Thoracic aorta (tissue), 2 donors: ENCODE data around the gene NR2F1-AS1. TPM values are rescaled to one million over a fixed set of nuclear protein-coding genes. Genes with fewer than 3 reads are reported as not detected.
"Not testable (repeated sequence)": the region's sequence is repeated elsewhere in the genome, so short reads cannot be mapped to it uniquely, and the experiment has no call there.

ENCODE experiments used
- ATAC-seq: fragments of 150-250 bp; one replicate; pipeline ENCODE4 v1.8.0; 2017; ENCODE audit warnings: low read depth; ENCODE audit not compliant: insufficient number of reproducible peaks, low FRiP score
- DNase-seq: peaks from one replicate; pipeline ENCODE4 v3.0.0-alpha.2; 2020; ENCODE audit warnings: low spot score
- H3K27ac ChIP-seq, 2 donors: fragments of 200-600 bp; sonication (generic); 1 replicate in 1 of 2; 2 replicates in 1 of 2; pipeline ENCODE4 v1.5.1; 2016; ENCODE audit warnings: mild to moderate bottlenecking in 2 of 2, moderate library complexity in 2 of 2
- H3K27me3 ChIP-seq: fragments of 200-600 bp; sonication (generic); replicated peaks from 2 replicates; pipeline ENCODE4 v1.6.0; 2016; ENCODE audit warnings: mild to moderate bottlenecking; ENCODE audit not compliant: insufficient read depth
- H3K36me3 ChIP-seq: fragments of 200-600 bp; sonication (generic); one replicate; pipeline ENCODE4 v1.5.1; 2016
- H3K4me1 ChIP-seq, 2 donors: fragments of 200-600 bp; sonication (generic); 1 replicate in 1 of 2; 2 replicates in 1 of 2; pipeline versions ENCODE4 v1.5.1 to v1.6.0; 2016; ENCODE audit warnings: low read depth in 2 of 2, mild to moderate bottlenecking in 1 of 2; ENCODE audit not compliant: control insufficient read depth in 1 of 2
- H3K4me3 ChIP-seq: fragments of 200-600 bp; sonication (generic); 2 replicates; pipeline ENCODE4 v1.5.1; 2016; ENCODE audit warnings: mild to moderate bottlenecking
- H3K9me3 ChIP-seq: fragments of 200-600 bp; sonication (generic); 2 replicates; pipeline ENCODE4 v1.5.1; 2016
- total RNA-seq, 2 donors: library from RNA; depleted of rRNA; stranded (reverse); fragments of >200 nt; gene quantifications; one replicate each; pipeline versions ENCODE4 v1.1.0 to v1.2.3, GENCODE V29; 2016
- TF ChIP-seq, protein P1 (sequence below): fragments of 200-600 bp; sonication (generic); IDR thresholded peaks from one replicate; pipeline ENCODE4 v1.5.1; 2019; ENCODE audit warnings: antibody characterized with exemption

The NR2F1-AS1 gene
- total RNA-seq, 2 donors from 2014 or later = 0.54 to 8.7 TPM

DNA sequence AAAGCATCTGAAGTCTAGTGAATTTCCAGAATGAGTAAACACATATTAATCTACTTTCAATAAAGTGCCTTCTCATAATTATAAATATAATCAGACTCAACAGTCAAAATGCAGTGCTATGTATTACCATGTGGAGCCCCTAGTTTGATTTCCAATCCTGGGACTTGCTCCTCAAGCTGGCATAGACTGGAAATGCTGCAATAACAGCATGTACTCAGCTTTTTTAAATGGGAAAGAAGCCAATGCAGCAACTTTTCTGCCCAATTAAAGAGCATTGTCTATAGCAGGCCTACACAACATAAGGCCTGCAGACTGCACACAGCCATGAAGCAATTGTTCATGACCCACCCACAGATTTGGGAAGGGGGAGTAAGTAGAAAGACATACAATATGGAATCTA lies 103.2 kb downstream of the NR2F1-AS1 start:
- ATAC-seq = no peak
- H3K36me3 ChIP-seq = no peaks in the 10 kb centered on the region
- no peak overlapping the region for H3K4me3 ChIP-seq
- H3K27me3 ChIP-seq = no peaks in the 10 kb centered on the region
- H3K4me1 ChIP-seq = no peaks in the 10 kb centered on the region
- TF ChIP-seq, protein P1, sequence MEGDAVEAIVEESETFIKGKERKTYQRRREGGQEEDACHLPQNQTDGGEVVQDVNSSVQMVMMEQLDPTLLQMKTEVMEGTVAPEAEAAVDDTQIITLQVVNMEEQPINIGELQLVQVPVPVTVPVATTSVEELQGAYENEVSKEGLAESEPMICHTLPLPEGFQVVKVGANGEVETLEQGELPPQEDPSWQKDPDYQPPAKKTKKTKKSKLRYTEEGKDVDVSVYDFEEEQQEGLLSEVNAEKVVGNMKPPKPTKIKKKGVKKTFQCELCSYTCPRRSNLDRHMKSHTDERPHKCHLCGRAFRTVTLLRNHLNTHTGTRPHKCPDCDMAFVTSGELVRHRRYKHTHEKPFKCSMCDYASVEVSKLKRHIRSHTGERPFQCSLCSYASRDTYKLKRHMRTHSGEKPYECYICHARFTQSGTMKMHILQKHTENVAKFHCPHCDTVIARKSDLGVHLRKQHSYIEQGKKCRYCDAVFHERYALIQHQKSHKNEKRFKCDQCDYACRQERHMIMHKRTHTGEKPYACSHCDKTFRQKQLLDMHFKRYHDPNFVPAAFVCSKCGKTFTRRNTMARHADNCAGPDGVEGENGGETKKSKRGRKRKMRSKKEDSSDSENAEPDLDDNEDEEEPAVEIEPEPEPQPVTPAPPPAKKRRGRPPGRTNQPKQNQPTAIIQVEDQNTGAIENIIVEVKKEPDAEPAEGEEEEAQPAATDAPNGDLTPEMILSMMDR = no peak
- H3K27ac ChIP-seq = no peak overlapping the region
- no peak for DNase-seq
- H3K9me3 ChIP-seq = no peaks in the 10 kb centered on the region

DNA sequence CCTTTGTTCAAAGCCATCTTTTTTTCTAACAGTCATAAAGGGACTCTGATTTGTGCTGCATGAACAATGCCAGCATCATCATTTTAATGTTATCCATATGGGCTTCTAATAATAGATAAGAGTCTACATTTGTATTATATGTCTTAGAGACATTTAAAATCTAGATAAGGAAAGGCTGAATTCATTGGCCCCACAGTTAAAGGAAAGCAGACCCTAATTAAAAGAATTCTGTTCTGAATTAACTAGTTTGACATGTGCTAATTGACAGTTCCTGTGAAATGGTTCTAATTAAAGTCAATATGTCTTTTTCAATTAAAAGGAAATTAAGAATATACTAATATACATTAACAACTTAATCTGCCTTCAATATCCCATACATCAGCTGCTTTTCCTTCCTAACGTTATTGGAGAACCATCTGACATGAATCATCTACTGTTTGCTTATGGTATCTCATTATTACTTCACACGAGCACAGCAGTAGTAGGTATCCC lies 104.7 kb downstream of the NR2F1-AS1 start:
- DNase-seq (no peak), ATAC-seq (no peak)
- Histone ChIP-seq H3K9me3 (no peaks in the 10 kb centered on the region), H3K27ac (no peak overlapping the region), H3K4me1 (no peaks in the 10 kb centered on the region), H3K27me3 (no peaks in the 10 kb centered on the region), H3K36me3 (no peaks in the 10 kb centered on the region), H3K4me3 (no peak overlapping the region)
- TF ChIP-seq, protein P1 = no peak

DNA sequence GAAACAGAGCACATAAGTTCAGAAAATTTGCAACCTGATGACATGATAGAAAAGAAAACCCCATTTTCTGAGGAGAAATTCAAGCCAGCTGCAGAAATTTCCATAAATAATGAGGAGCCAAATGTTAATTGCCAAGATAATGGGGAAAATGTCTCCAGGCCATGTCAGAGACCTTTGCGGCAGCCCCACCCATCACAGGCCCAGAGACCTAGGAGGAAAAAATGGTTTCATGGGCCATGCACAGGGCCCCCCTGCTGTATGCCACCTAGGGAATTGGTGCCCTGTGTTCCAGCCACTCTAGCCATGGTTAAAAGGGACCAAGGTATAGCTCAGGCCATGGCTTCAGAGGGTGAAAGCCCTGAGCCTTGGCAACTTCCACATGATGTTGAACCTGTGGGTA lies 118.1 kb downstream of the NR2F1-AS1 start:
- DNase-seq (no peak), ATAC-seq (no peak)

DNA sequence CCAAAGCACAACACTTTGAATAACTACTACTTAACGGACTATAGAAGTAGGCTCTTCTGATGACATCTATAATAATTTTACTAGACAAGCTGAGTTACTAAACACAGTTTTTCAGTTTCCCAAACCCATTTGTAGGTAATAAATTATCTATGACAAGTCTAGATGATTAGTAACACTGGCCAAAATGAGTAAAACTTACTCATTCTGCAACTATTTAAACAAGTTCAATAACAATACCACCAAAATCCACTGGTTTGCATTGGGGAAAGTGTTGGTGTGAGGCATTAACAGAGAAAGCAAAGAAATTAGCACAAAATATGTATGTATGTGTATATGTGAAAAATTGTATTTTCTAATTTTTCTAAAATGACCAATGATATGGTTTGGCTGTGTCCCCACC lies 119.3 kb downstream of the NR2F1-AS1 start:
- Histone ChIP-seq H3K27me3 (no peaks in the 10 kb centered on the region), H3K9me3 (peaks cover 9% of the 10 kb centered on the region), H3K4me3 (no peak overlapping the region), H3K36me3 (no peaks in the 10 kb centered on the region), H3K4me1 (no peaks in the 10 kb centered on the region), H3K27ac (no peak overlapping the region)
- TF ChIP-seq, protein P1 = no peak
- ATAC-seq (no peak), DNase-seq (no peak)

More for the DNA sequence above, 118.1 kb downstream of the NR2F1-AS1 start:
- Histone ChIP-seq H3K27me3 (no peaks in the 10 kb centered on the region), H3K27ac (no peak overlapping the region), H3K4me1 (no peaks in the 10 kb centered on the region), H3K9me3 (peaks cover 9% of the 10 kb centered on the region), H3K36me3 (no peaks in the 10 kb centered on the region), H3K4me3 (no peak overlapping the region)
- TF ChIP-seq, protein P1 = no peak

DNA sequence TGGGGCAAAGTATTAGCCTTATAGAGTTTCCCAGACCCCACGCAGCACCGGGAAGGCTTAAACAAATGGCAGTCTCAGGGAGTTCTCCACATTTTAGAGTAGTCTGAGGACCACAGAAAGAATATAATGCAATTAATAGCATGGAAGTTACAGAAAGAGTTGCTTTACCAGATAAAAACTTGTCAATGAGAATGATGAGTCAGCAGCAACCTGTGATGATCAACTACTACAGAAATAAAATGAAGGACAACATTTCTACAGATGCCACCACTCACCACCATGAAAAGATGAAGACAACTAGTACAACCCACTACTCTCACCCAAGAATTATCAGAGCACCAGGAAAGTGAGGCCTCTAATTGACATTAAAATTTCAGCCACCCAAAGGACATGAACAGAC lies 120.7 kb downstream of the NR2F1-AS1 start:
- H3K9me3 ChIP-seq = peaks cover 9% of the 10 kb centered on the region
- DNase-seq (no peak), ATAC-seq (no peak)
- H3K4me3 ChIP-seq = no peak overlapping the region
- H3K27ac ChIP-seq = no peak overlapping the region
- TF ChIP-seq, protein P1 = no peak
- H3K36me3 ChIP-seq = no peaks in the 10 kb centered on the region
- no peaks in the 10 kb centered on the region for H3K4me1 ChIP-seq
- no peaks in the 10 kb centered on the region for H3K27me3 ChIP-seq

DNA sequence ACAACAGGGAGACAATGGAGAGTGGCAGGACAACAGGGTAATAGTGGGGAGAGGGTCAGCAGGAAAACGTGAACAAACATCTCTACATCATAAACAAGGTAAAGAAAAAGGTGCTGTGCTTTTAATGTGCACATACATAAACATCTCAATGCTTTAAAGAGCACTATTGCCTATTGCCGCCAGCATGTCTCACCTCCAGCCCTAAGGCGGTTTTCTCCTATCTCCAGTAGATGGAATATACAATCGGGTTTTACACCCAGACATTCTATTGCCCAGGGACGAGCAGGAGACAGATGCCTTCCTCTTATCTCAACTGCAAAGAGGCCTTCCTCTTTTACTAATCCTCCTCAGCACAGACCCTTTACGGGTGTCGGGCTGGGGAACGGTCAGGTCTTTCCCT lies 124.2 kb downstream of the NR2F1-AS1 start:
- H3K9me3 ChIP-seq, H3K36me3 ChIP-seq, H3K4me1 ChIP-seq, H3K27ac ChIP-seq, DNase-seq, H3K27me3 ChIP-seq, H3K4me3 ChIP-seq, ATAC-seq: not testable (repeated sequence)
